ENCODE data around the gene TPSG1. TPM values are rescaled to one million over a fixed set of nuclear protein-coding genes. Genes with fewer than 3 reads are reported as not detected.

The TPSG1 gene
- total and polyA plus RNA-seq, 2 of the 13 experiments (the other 11 are each of a cell fraction or from before 2014, with no cell fraction given): not detected

- TF ChIP-seq GPBP1L1 (CRISPR knock-in tag; IDR thresholded peaks at IDR 0.05) (no peak), ARNT (IDR thresholded peaks at IDR 0.05) (no peak), TAF1 (CRISPR knock-in tag; IDR thresholded peaks at IDR 0.05) (no peak), FOSL1 (CRISPR knock-in tag; IDR thresholded peaks at IDR 0.05; ENCODE audit: borderline replicate concordance) (no peak), ATF7-NPFF (CRISPR knock-in tag; IDR thresholded peaks at IDR 0.05; ENCODE audit: low read depth) (no peak), IKZF4 (CRISPR knock-in tag; IDR thresholded peaks at IDR 0.05; ENCODE audit: borderline replicate concordance, low read depth, not compliant biosample characterization) (no peak), NCOA2 (CRISPR knock-in tag; IDR thresholded peaks at IDR 0.05) (no peak)
- TF ChIP-seq, protein P1, sequence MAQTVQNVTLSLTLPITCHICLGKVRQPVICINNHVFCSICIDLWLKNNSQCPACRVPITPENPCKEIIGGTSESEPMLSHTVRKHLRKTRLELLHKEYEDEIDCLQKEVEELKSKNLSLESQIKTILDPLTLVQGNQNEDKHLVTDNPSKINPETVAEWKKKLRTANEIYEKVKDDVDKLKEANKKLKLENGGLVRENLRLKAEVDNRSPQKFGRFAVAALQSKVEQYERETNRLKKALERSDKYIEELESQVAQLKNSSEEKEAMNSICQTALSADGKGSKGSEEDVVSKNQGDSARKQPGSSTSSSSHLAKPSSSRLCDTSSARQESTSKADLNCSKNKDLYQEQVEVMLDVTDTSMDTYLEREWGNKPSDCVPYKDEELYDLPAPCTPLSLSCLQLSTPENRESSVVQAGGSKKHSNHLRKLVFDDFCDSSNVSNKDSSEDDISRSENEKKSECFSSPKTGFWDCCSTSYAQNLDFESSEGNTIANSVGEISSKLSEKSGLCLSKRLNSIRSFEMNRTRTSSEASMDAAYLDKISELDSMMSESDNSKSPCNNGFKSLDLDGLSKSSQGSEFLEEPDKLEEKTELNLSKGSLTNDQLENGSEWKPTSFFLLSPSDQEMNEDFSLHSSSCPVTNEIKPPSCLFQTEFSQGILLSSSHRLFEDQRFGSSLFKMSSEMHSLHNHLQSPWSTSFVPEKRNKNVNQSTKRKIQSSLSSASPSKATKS (CRISPR knock-in tag; IDR thresholded peaks at IDR 0.05): no peak
These were observed 9.3 kb downstream of the TPSG1 start (continued) for GRCh38 chr16:1215574-1216295.

DNA sequence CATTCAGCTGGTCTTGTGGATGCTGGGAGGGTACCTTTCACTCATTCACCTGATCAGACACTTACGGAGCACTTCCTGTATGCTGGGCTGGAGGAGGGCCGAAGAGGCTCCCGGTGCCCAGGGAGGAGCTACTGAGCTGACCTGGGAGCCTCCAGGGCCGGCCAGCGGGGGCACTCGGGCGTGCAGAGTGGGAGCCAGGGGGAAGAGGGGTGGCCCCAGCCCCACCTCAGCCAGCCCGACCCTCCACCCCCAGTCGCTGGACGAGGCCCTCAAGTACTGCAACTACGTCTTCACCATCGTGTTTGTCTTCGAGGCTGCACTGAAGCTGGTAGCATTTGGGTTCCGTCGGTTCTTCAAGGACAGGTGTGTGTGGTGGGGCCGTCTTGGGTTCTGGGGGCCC, 10.3 kb downstream of the TPSG1 start:
- Histone ChIP-seq H4K20me1 (ENCODE audit: insufficient read depth, low read length) (no peaks in the 10 kb centered on the region), H3K9me3 (ENCODE audit: low read length) (no peaks in the 10 kb centered on the region), H3K4me1 (ENCODE audit: insufficient read depth, low read length) (no peaks in the 10 kb centered on the region), H3K9ac (ENCODE audit: insufficient read depth, low read depth, low read length) (no peak overlapping the region), H2AFZ (ENCODE audit: low read length) (no peak overlapping the region), H3K79me2 (ENCODE audit: insufficient read depth, low read length) (no peaks in the 10 kb centered on the region), H3K27me3 (ENCODE audit: control insufficient read depth in 1 of 2, insufficient read depth in 2 of 2, low read length in 2 of 2) (no peaks in the 10 kb centered on the region), H3K4me3 (replicated peaks in 1 of 3; ENCODE audit: insufficient read depth in 1 of 3, low read depth in 2 of 3, low read length in 3 of 3) (no peak overlapping the region), H3K4me2 (ENCODE audit: low read depth, low read length) (no peak overlapping the region), H3K27ac (ENCODE audit: extremely low read length, insufficient read depth, low read length) (no peak overlapping the region), H3K36me3 (replicated peaks in 1 of 2; ENCODE audit: control insufficient read depth in 1 of 2, insufficient read depth in 2 of 2, low read length in 2 of 2) (no peaks in the 10 kb centered on the region; a peak in 1 of 5 replicates)
- ChIA-PET CTCF (ENCODE audit: low intra/inter-chr PET ratio, low total read pairs) (no interaction called here), POLR2A (no interaction called here)
- no TSS peak for BruUV-seq (replicated peaks)
- DNase-seq (ENCODE audit: low spot score): no peak
- in situ Hi-C loops (cut with HindIII; ENCODE audit: extremely low pct_ligation_motif_present, low pct_unique_long_range_greater_than_20kb) (loop anchor here (25.0 kb wide), 1 partner anchor 402 kb away; the partner anchor contains the start of gene GNG13), intact Hi-C loops (cut with micrococcal nuclease; ENCODE audit: unreplicated experiment) (no loop called here)
- no peak for FAIRE-seq
- no CpG with 5 or more reads among the region's 16 CpGs for WGBS (ENCODE audit: low lambda C conversion rate)
- no peak for ATAC-seq
- TF ChIP-seq RFXAP (CRISPR knock-in tag; IDR thresholded peaks at IDR 0.05; ENCODE audit: borderline replicate concordance) (no peak), SIX1 (CRISPR knock-in tag; IDR thresholded peaks at IDR 0.05; ENCODE audit: borderline replicate concordance) (no peak)
- TF ChIP-seq, protein P2, sequence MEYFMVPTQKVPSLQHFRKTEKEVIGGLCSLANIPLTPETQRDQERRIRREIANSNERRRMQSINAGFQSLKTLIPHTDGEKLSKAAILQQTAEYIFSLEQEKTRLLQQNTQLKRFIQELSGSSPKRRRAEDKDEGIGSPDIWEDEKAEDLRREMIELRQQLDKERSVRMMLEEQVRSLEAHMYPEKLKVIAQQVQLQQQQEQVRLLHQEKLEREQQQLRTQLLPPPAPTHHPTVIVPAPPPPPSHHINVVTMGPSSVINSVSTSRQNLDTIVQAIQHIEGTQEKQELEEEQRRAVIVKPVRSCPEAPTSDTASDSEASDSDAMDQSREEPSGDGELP (IDR thresholded peaks at IDR 0.05; ENCODE audit: borderline replicate concordance, low read depth): no peak
- TF ChIP-seq, protein P3, sequence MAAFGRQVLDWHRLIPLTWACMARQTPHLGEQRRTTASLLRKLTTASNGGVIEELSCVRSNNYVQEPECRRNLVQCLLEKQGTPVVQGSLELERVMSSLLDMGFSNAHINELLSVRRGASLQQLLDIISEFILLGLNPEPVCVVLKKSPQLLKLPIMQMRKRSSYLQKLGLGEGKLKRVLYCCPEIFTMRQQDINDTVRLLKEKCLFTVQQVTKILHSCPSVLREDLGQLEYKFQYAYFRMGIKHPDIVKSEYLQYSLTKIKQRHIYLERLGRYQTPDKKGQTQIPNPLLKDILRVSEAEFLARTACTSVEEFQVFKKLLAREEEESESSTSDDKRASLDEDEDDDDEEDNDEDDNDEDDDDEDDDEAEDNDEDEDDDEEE (CRISPR knock-in tag; IDR thresholded peaks at IDR 0.05): no peak

All from HepG2 (cell line).